B cell (primary cell): Measurements from ENCODE around the gene CIITA. TPM values are rescaled to one million over a fixed set of nuclear protein-coding genes. Genes with fewer than 3 reads are reported as not detected.

Experiments used
- ATAC-seq: fragments of 200-7000 bp; cut with Tn5 transposase; one replicate; pipeline ENCODE4 v1.10.0; 2021; ENCODE audit warnings: low read depth, mild to moderate bottlenecking, moderate number of reproducible peaks, moderate library complexity
- CTCF ChIA-PET: fragments of 350-600 bp; sonication (Branson Sonifier 250); formaldehyde crosslinking; loops from one replicate; lab custom pipeline; 2021; ENCODE audit warnings: antibody characterized with exemption, inconsistent platforms; lab: Charles Lee
- POLR2A ChIA-PET: fragments of 350-600 bp; sonication (Branson Sonifier 250); formaldehyde crosslinking; loops from one replicate; lab custom pipeline; 2021; ENCODE audit warnings: antibody characterized with exemption; lab: Charles Lee
- DNase-seq: peaks from one replicate; pipeline ENCODE4 v3.0.0; 2013
- H2AFZ ChIP-seq: 2 replicates; pipeline ENCODE4 v1.6.1; 2012; ENCODE audit warnings: mild to moderate bottlenecking, low read depth, low read length; ENCODE audit not compliant: insufficient read depth, poor library complexity, severe bottlenecking
- H3K27ac ChIP-seq, 2 donors: 1 replicate in 1 of 2; 2 replicates in 1 of 2; pipeline ENCODE4 v1.5.1; 2012 to 2013; ENCODE audit warnings: low read length in 2 of 2, mild to moderate bottlenecking in 2 of 2, moderate library complexity in 1 of 2
- H3K27me3 ChIP-seq, 4 experiments: fragments of 200-600 bp in 1 of 4; sonication (generic) in 1 of 4; replicated peaks in 1 of 4; 1 replicate in 2 of 4; 2 replicates in 2 of 4; pipeline versions ENCODE4 v1.6.1 to v1.7.0; 2013 to 2016; ENCODE audit warnings: low read length in 3 of 4, mild to moderate bottlenecking in 2 of 4, mixed read lengths in 1 of 4, moderate library complexity in 1 of 4; ENCODE audit not compliant: insufficient read depth in 4 of 4, control insufficient read depth in 3 of 4; ENCODE audit errors: control extremely low read depth in 1 of 4
- H3K36me3 ChIP-seq, 2 experiments: replicated peaks in 1 of 2; 1 replicate in 1 of 2; 2 replicates in 1 of 2; pipeline versions ENCODE4 v1.6.1 to v1.7.1; 2013; ENCODE audit warnings: low read length in 1 of 2; ENCODE audit not compliant: insufficient read depth in 2 of 2, control insufficient read depth in 1 of 2; ENCODE audit errors: control extremely low read depth in 1 of 2, extremely low read depth in 1 of 2
- H3K4me1 ChIP-seq, 2 donors: fragments of 200-600 bp in 1 of 2; sonication (generic) in 1 of 2; 1 replicate in 1 of 2; 2 replicates in 1 of 2; pipeline versions ENCODE4 v1.5.1 to v1.6.1; 2013 to 2017; ENCODE audit warnings: low read length in 2 of 2; ENCODE audit not compliant: control insufficient read depth in 2 of 2, insufficient read depth in 2 of 2
- H3K4me2 ChIP-seq: replicated peaks from 2 replicates; pipeline ENCODE3; 2012; ENCODE audit warnings: mild to moderate bottlenecking, low read depth, low read length; ENCODE audit not compliant: poor library complexity, severe bottlenecking
- H3K4me3 ChIP-seq, 5 experiments: fragments of 200-600 bp in 1 of 5; sonication (generic) in 1 of 5; 1 replicate in 3 of 5; 2 replicates in 2 of 5; pipeline versions ENCODE4 v1.5.1 to v1.7.0; 2011 to 2016; ENCODE audit warnings: low read length in 4 of 5, mild to moderate bottlenecking in 4 of 5, low read depth in 2 of 5, control low read depth in 1 of 5, moderate library complexity in 1 of 5; ENCODE audit not compliant: insufficient read depth in 1 of 5; ENCODE audit errors: control extremely low read depth in 1 of 5, extremely low read depth in 1 of 5
- H3K79me2 ChIP-seq: fragments of 200-600 bp; sonication (generic); one replicate; pipeline ENCODE4 v1.6.0; 2016; ENCODE audit warnings: low read length; ENCODE audit not compliant: control insufficient read depth, insufficient read depth
- H3K9ac ChIP-seq: fragments of 200-600 bp; sonication (generic); 2 replicates; pipeline ENCODE4 v1.6.1; 2017; ENCODE audit warnings: mild to moderate bottlenecking, low read length, moderate library complexity
- H3K9me3 ChIP-seq, 3 donors: one replicate each; pipeline versions ENCODE4 v1.6.1 to v1.7.1; 2013; ENCODE audit warnings: low read length in 2 of 3; ENCODE audit not compliant: control insufficient read depth in 2 of 3, insufficient read depth in 1 of 3; ENCODE audit errors: control extremely low read depth in 1 of 3
- H4K20me1 ChIP-seq: 2 replicates; pipeline ENCODE4 v1.6.0; 2012; ENCODE audit warnings: mild to moderate bottlenecking, low read length; ENCODE audit not compliant: insufficient read depth, control insufficient read depth, poor library complexity, severe bottlenecking
- H3K27ac Mint-ChIP-seq: one replicate; pipeline ENCODE4 v1.8.0; 2021; ENCODE audit warnings: mixed read lengths
- H3K27me3 Mint-ChIP-seq: one replicate; pipeline ENCODE4 v1.8.0; 2021; ENCODE audit warnings: mixed read lengths
- H3K4me1 Mint-ChIP-seq: one replicate; pipeline ENCODE4 v1.8.0; 2021; ENCODE audit warnings: mixed read lengths
- H3K4me3 Mint-ChIP-seq: one replicate; pipeline ENCODE4 v1.8.0; 2021; ENCODE audit warnings: mixed read lengths
- H3K9me3 Mint-ChIP-seq: one replicate; pipeline ENCODE4 v1.8.0; 2022; ENCODE audit warnings: mixed read lengths; ENCODE audit not compliant: insufficient read depth
- CTCF ChIP-seq: fragments of 200-600 bp; IDR thresholded peaks from one replicate; pipeline ENCODE4 v1.8.0; 2022; ENCODE audit warnings: antibody characterized with exemption, mild to moderate bottlenecking
- EZH2 ChIP-seq: IDR thresholded peaks from 2 replicates; pipeline ENCODE4 v1.6.1; 2012; ENCODE audit warnings: borderline replicate concordance, low read depth, mild to moderate bottlenecking, moderate library complexity, low read length; ENCODE audit not compliant: insufficient read depth, poor library complexity, severe bottlenecking
- WGBS: methylation state at CpG from one replicate; pipeline ENCODE4 v1.1.5; 2013; ENCODE audit warnings: missing lambda C conversion rate; ENCODE audit not compliant: insufficient coverage; 5-methylcytosine and 5-hydroxymethylcytosine counted together
- intact Hi-C: fragments of 100-400 bp; cut with micrococcal nuclease; formaldehyde crosslinking; loops from one replicate; pipeline ENCODE4 v1.10.0; 2022
- polyA plus RNA-seq: library from polyadenylated mRNA; depleted of rRNA; stranded (reverse); fragments of >200 nt; gene quantifications from 2 replicates; pipeline ENCODE4 v1.2.3, GENCODE V29; 2012
- total RNA-seq, 2 donors: library from RNA; stranded (reverse); fragments of 120-200 nt in 1 of 2; gene quantifications; 1 replicate in 1 of 2; 2 replicates in 1 of 2; pipeline versions ENCODE4 v1.2.3 to v1.2.4, GENCODE V29; 2013 to 2022

CIITA gene
- total and polyA plus RNA-seq, 2 donors (not counting 1 experiment from before 2014, with no cell fraction given): 632 to 719 TPM

- Histone ChIP-seq H3K9ac (no peak overlapping the region), H3K27me3 (no peaks in the 10 kb centered on the region), H3K36me3 (peaks cover 5 to 52% of the 10 kb centered on the region in 2 experiments), H3K4me3 (no peak overlapping the region), H3K9me3 (no peaks in the 10 kb centered on the region), H4K20me1 (no peaks in the 10 kb centered on the region), H3K79me2 (peaks cover 5% of the 10 kb centered on the region), H3K4me1 (peaks cover 4 to 22% of the 10 kb centered on the region in 2 donors), H3K27ac (no peak overlapping the region), H3K4me2 (no peak overlapping the region), H2AFZ (no peak overlapping the region)
- no peak for ATAC-seq
- ChIA-PET CTCF (interaction anchor here (2.2 kb wide), 1 partner anchor 15 kb away, joined by 29 read pairs; no protein-coding TSS in a partner anchor), POLR2A (no interaction called here)
- Mint-ChIP-seq H3K4me3 (no peak overlapping the region), H3K9me3 (no peaks in the 10 kb centered on the region), H3K4me1 (peaks cover 32% of the 10 kb centered on the region), H3K27me3 (no peaks in the 10 kb centered on the region), H3K27ac (no peak overlapping the region)
- TF ChIP-seq EZH2 (no peak), CTCF (no peak)
- WGBS: 97% methylated on average over 10 of the region's 14 CpGs
- DNase-seq: no peak
- intact Hi-C loops: no loop called here
Observed at GRCh38 chr16:10978871-10979446, 102.0 kb downstream of the CIITA start.
